Measurements from ENCODE around the gene CSNK1G1.

Gene CSNK1G1

GRCh38 chr15:64146041-64146440, 209.9 kb downstream of the CSNK1G1 start:
- H3K23ac ChIP-seq (ENCODE audit: low read length) = no peak overlapping the region
- H3K4me3 ChIP-seq (ENCODE audit: low read depth, low read length) = no peak overlapping the region
- H2BK12ac ChIP-seq (ENCODE audit: low read length) = no peak overlapping the region
- no peak overlapping the region for H3K18ac ChIP-seq (ENCODE audit: low read length)
- no peak overlapping the region for H3K14ac ChIP-seq (ENCODE audit: low read length)
- no peak overlapping the region for H2BK120ac ChIP-seq (ENCODE audit: insufficient read depth, low read length, poor library complexity)
- no peaks in the 10 kb centered on the region for H3K79me2 ChIP-seq (ENCODE audit: control insufficient read depth, insufficient read depth, low read length, poor library complexity)
- no peak overlapping the region for H4K8ac ChIP-seq (ENCODE audit: low read depth, low read length)
- no peak overlapping the region for H2BK5ac ChIP-seq (ENCODE audit: low read depth, low read length, poor library complexity)
- WGBS (ENCODE audit: extremely low coverage, insufficient coverage, insufficient read length) = no CpG with 5 or more reads among the region's 6 CpGs
- no peak overlapping the region for H3K4ac ChIP-seq (ENCODE audit: low read depth, low read length)
- DNase-seq = no peak
- H2AFZ ChIP-seq (ENCODE audit: insufficient read depth, low read length, poor library complexity) = no peak overlapping the region
- no peak overlapping the region for H3K4me2 ChIP-seq (ENCODE audit: low read length)
- H3K79me1 ChIP-seq (ENCODE audit: low read length) = no peaks in the 10 kb centered on the region
- H3K27me3 ChIP-seq (ENCODE audit: insufficient read depth, low read length) = no peaks in the 10 kb centered on the region
- H3K4me1 ChIP-seq (ENCODE audit: control insufficient read depth in 1 of 2, insufficient read depth in 2 of 2, low read length in 2 of 2) = peaks cover 0 to 2% of the 10 kb centered on the region in 2 experiments
- H3K9me3 ChIP-seq (ENCODE audit: insufficient read depth, low read depth, low read length) = no peaks in the 10 kb centered on the region
- H4K91ac ChIP-seq (ENCODE audit: low read depth, low read length) = no peak overlapping the region
- no peak overlapping the region for H3K27ac ChIP-seq (ENCODE audit: low read depth, low read length)
- H2AK5ac ChIP-seq (ENCODE audit: low read length) = no peak overlapping the region
- H4K12ac ChIP-seq (ENCODE audit: low read depth, low read length) = no peak overlapping the region
- H3K9ac ChIP-seq (ENCODE audit: low read length) = no peak overlapping the region
- peaks cover 18 to 21% of the 10 kb centered on the region in 2 experiments for H3K36me3 ChIP-seq (ENCODE audit: control insufficient read depth in 1 of 2, insufficient read depth in 2 of 2, low read length in 2 of 2)

- no peak overlapping the region for H3K14ac ChIP-seq (ENCODE audit: low read length)
- H3K4me1 ChIP-seq (ENCODE audit: control insufficient read depth in 1 of 2, insufficient read depth in 2 of 2, low read length in 2 of 2) = no peaks in the 10 kb centered on the region
- H4K8ac ChIP-seq (ENCODE audit: low read depth, low read length) = no peak overlapping the region
- H2BK12ac ChIP-seq (ENCODE audit: low read length) = no peak overlapping the region
- H3K79me1 ChIP-seq (ENCODE audit: low read length) = no peaks in the 10 kb centered on the region
- H2BK120ac ChIP-seq (ENCODE audit: insufficient read depth, low read length, poor library complexity) = no peak overlapping the region
- no peak for DNase-seq
- H3K4me3 ChIP-seq (ENCODE audit: low read depth, low read length) = no peak overlapping the region
- no peak overlapping the region for H3K4me2 ChIP-seq (ENCODE audit: low read length)
- H2AFZ ChIP-seq (ENCODE audit: insufficient read depth, low read length, poor library complexity) = no peak overlapping the region
- WGBS (ENCODE audit: extremely low coverage, insufficient coverage, insufficient read length) = no CpG with 5 or more reads among the region's 14 CpGs
- H3K9ac ChIP-seq (ENCODE audit: low read length) = no peak overlapping the region
- no peak overlapping the region for H3K18ac ChIP-seq (ENCODE audit: low read length)
- H3K9me3 ChIP-seq (ENCODE audit: insufficient read depth, low read depth, low read length) = no peaks in the 10 kb centered on the region
- H4K12ac ChIP-seq (ENCODE audit: low read depth, low read length) = no peak overlapping the region
- no peak overlapping the region for H3K23ac ChIP-seq (ENCODE audit: low read length)
- H4K91ac ChIP-seq (ENCODE audit: low read depth, low read length) = no peak overlapping the region
- no peaks in the 10 kb centered on the region for H3K27me3 ChIP-seq (ENCODE audit: insufficient read depth, low read length)
- H3K36me3 ChIP-seq (ENCODE audit: control insufficient read depth in 1 of 2, insufficient read depth in 2 of 2, low read length in 2 of 2) = peaks cover 18 to 21% of the 10 kb centered on the region in 2 experiments
- H3K79me2 ChIP-seq (ENCODE audit: control insufficient read depth, insufficient read depth, low read length, poor library complexity) = no peaks in the 10 kb centered on the region
- H2AK5ac ChIP-seq (ENCODE audit: low read length) = no peak overlapping the region
- no peak overlapping the region for H2BK5ac ChIP-seq (ENCODE audit: low read depth, low read length, poor library complexity)
- H3K4ac ChIP-seq (ENCODE audit: low read depth, low read length) = no peak overlapping the region
- H3K27ac ChIP-seq (ENCODE audit: low read depth, low read length) = no peak overlapping the region
These were observed 211.2 kb downstream of the CSNK1G1 start for GRCh38 chr15:64144565-64145281.

- Histone ChIP-seq H2AFZ (ENCODE audit: insufficient read depth, low read length, poor library complexity) (no peak overlapping the region), H3K4me1 (ENCODE audit: control insufficient read depth in 1 of 2, insufficient read depth in 2 of 2, low read length in 2 of 2) (no peaks in the 10 kb centered on the region), H3K79me1 (ENCODE audit: low read length) (no peaks in the 10 kb centered on the region), H3K9ac (ENCODE audit: low read length) (no peak overlapping the region), H4K91ac (ENCODE audit: low read depth, low read length) (no peak overlapping the region), H3K36me3 (ENCODE audit: control insufficient read depth in 1 of 2, insufficient read depth in 2 of 2, low read length in 2 of 2) (peaks cover 18 to 21% of the 10 kb centered on the region in 2 experiments), H2AK5ac (ENCODE audit: low read length) (no peak overlapping the region), H3K4ac (ENCODE audit: low read depth, low read length) (no peak overlapping the region), H3K23ac (ENCODE audit: low read length) (no peak overlapping the region), H3K27ac (ENCODE audit: low read depth, low read length) (no peak overlapping the region), H2BK120ac (ENCODE audit: insufficient read depth, low read length, poor library complexity) (no peak overlapping the region), H2BK5ac (ENCODE audit: low read depth, low read length, poor library complexity) (no peak overlapping the region), H4K12ac (ENCODE audit: low read depth, low read length) (no peak overlapping the region), H3K4me2 (ENCODE audit: low read length) (no peak overlapping the region), H3K79me2 (ENCODE audit: control insufficient read depth, insufficient read depth, low read length, poor library complexity) (no peaks in the 10 kb centered on the region), H3K4me3 (ENCODE audit: low read depth, low read length) (no peak overlapping the region), H2BK12ac (ENCODE audit: low read length) (no peak overlapping the region), H3K14ac (ENCODE audit: low read length) (no peak overlapping the region), H4K8ac (ENCODE audit: low read depth, low read length) (no peak overlapping the region), H3K9me3 (ENCODE audit: insufficient read depth, low read depth, low read length) (no peaks in the 10 kb centered on the region), H3K18ac (ENCODE audit: low read length) (no peak overlapping the region), H3K27me3 (ENCODE audit: insufficient read depth, low read length) (no peaks in the 10 kb centered on the region)
- no peak for DNase-seq
- no CpG with 5 or more reads among the region's 8 CpGs for WGBS (ENCODE audit: extremely low coverage, insufficient coverage, insufficient read length)
These were observed 211.8 kb downstream of the CSNK1G1 start for GRCh38 chr15:64144192-64144564.

- DNase-seq = no peak
- H2AFZ ChIP-seq (ENCODE audit: insufficient read depth, low read length, poor library complexity) = no peak overlapping the region
- H3K4me1 ChIP-seq (ENCODE audit: control insufficient read depth in 1 of 2, insufficient read depth in 2 of 2, low read length in 2 of 2) = no peaks in the 10 kb centered on the region
- no peak overlapping the region for H2BK120ac ChIP-seq (ENCODE audit: insufficient read depth, low read length, poor library complexity)
- no peak overlapping the region for H3K4me3 ChIP-seq (ENCODE audit: low read depth, low read length)
- peaks cover 23% of the 10 kb centered on the region in 2 experiments for H3K36me3 ChIP-seq (ENCODE audit: control insufficient read depth in 1 of 2, insufficient read depth in 2 of 2, low read length in 2 of 2)
- no CpG with 5 or more reads among the region's 6 CpGs for WGBS (ENCODE audit: extremely low coverage, insufficient coverage, insufficient read length)
- H3K14ac ChIP-seq (ENCODE audit: low read length) = no peak overlapping the region
- H3K9ac ChIP-seq (ENCODE audit: low read length) = no peak overlapping the region
- H3K23ac ChIP-seq (ENCODE audit: low read length) = no peak overlapping the region
- no peak overlapping the region for H4K8ac ChIP-seq (ENCODE audit: low read depth, low read length)
- no peaks in the 10 kb centered on the region for H3K79me1 ChIP-seq (ENCODE audit: low read length)
- H3K4me2 ChIP-seq (ENCODE audit: low read length) = no peak overlapping the region
- H3K9me3 ChIP-seq (ENCODE audit: insufficient read depth, low read depth, low read length) = no peaks in the 10 kb centered on the region
- no peak overlapping the region for H2BK12ac ChIP-seq (ENCODE audit: low read length)
- no peaks in the 10 kb centered on the region for H3K79me2 ChIP-seq (ENCODE audit: control insufficient read depth, insufficient read depth, low read length, poor library complexity)
- no peak overlapping the region for H3K18ac ChIP-seq (ENCODE audit: low read length)
- no peak overlapping the region for H3K4ac ChIP-seq (ENCODE audit: low read depth, low read length)
- no peaks in the 10 kb centered on the region for H3K27me3 ChIP-seq (ENCODE audit: insufficient read depth, low read length)
- H2AK5ac ChIP-seq (ENCODE audit: low read length) = no peak overlapping the region
- H4K12ac ChIP-seq (ENCODE audit: low read depth, low read length) = no peak overlapping the region
- no peak overlapping the region for H3K27ac ChIP-seq (ENCODE audit: low read depth, low read length)
- H4K91ac ChIP-seq (ENCODE audit: low read depth, low read length) = no peak overlapping the region
- no peak overlapping the region for H2BK5ac ChIP-seq (ENCODE audit: low read depth, low read length, poor library complexity)
These were observed 212.7 kb downstream of the CSNK1G1 start for GRCh38 chr15:64143276-64143675.
